HepG2 (cell line): ENCODE data around the gene CPNE1. TPM values are rescaled to one million over a fixed set of nuclear protein-coding genes. Genes with fewer than 3 reads are reported as not detected.

Experiments used
- ETV5 ChIP-seq: IDR thresholded peaks from 2 replicates; pipeline ENCODE4 v1.6.1; 2018; ENCODE audit warnings: missing biosample characterization, missing genetic modification reagents, inconsistent platforms, borderline replicate concordance
- HCFC1 ChIP-seq: fragments of 150-350 bp; IDR thresholded peaks from 2 replicates; pipeline ENCODE4 v1.6.1; 2014; ENCODE audit warnings: low read depth, low read length
- KDM2A ChIP-seq: sonication (generic); formaldehyde crosslinking; IDR thresholded peaks from 2 replicates; pipeline ENCODE4 v1.4.0; 2020; ENCODE audit warnings: low read depth, missing genetic modification reagents, borderline replicate concordance
- MYC ChIP-seq: sonication (generic); formaldehyde crosslinking; IDR thresholded peaks from 2 replicates; pipeline ENCODE4 v1.9.0; 2021; ENCODE audit warnings: missing genetic modification reagents, borderline replicate concordance
- NPAS2 ChIP-seq: sonication (generic); formaldehyde crosslinking; IDR thresholded peaks from 2 replicates; pipeline ENCODE4 v1.8.0; 2022; ENCODE audit warnings: mild to moderate bottlenecking, missing genetic modification reagents, borderline replicate concordance
- RFX1 ChIP-seq: fragments of 450-650 bp; IDR thresholded peaks from 2 replicates; pipeline ENCODE4 v1.6.1; 2017
- TBL1XR1 ChIP-seq: fragments of 150-350 bp; IDR thresholded peaks from 2 replicates; pipeline ENCODE4 v1.6.1; 2014; ENCODE audit warnings: borderline replicate concordance, low read length; ENCODE audit not compliant: partially characterized antibody
- TCF7 ChIP-seq: sonication (generic); IDR thresholded peaks from 2 replicates; pipeline ENCODE4 v1.6.1; 2016; ENCODE audit warnings: antibody characterized with exemption, low read depth
- ZFP37 ChIP-seq: sonication (generic); formaldehyde crosslinking; IDR thresholded peaks from 2 replicates; pipeline ENCODE4 v1.4.0; 2020; ENCODE audit warnings: missing genetic modification reagents, borderline replicate concordance
- ZNF235 ChIP-seq: sonication (generic); formaldehyde crosslinking; IDR thresholded peaks from 2 replicates; pipeline ENCODE4 v1.8.1; 2023; ENCODE audit warnings: mild to moderate bottlenecking, missing genetic modification reagents, borderline replicate concordance
- ZNF501 ChIP-seq: sonication (generic); formaldehyde crosslinking; IDR thresholded peaks from 2 replicates; pipeline ENCODE4 v1.5.1; 2020; ENCODE audit warnings: mild to moderate bottlenecking, moderate library complexity, missing genetic modification reagents
- ZNF546 ChIP-seq: sonication (generic); formaldehyde crosslinking; conservative IDR thresholded peaks from 2 replicates; pipeline ENCODE4 v1.8.1; 2023; ENCODE audit warnings: mild to moderate bottlenecking, missing genetic modification reagents
- ZNF550 ChIP-seq: sonication (generic); formaldehyde crosslinking; IDR thresholded peaks from 2 replicates; pipeline ENCODE4 v1.4.0; 2020; ENCODE audit warnings: mild to moderate bottlenecking, missing genetic modification reagents, borderline replicate concordance
- ZNF703 ChIP-seq: sonication (generic); formaldehyde crosslinking; IDR thresholded peaks from 2 replicates; pipeline ENCODE4 v1.5.1; 2020; ENCODE audit warnings: missing genetic modification reagents, mild to moderate bottlenecking, moderate library complexity, borderline replicate concordance
- ZNF891 ChIP-seq: sonication (generic); formaldehyde crosslinking; IDR thresholded peaks from 2 replicates; pipeline ENCODE4 v1.5.0; 2020; ENCODE audit warnings: mild to moderate bottlenecking, missing genetic modification reagents
- polyA plus RNA-seq, 8 experiments: library from polyadenylated mRNA; depleted of rRNA in 3 of 8; stranded (reverse) in 7 of 8; unstranded in 1 of 8; fragments of >200 nt; fragmentation: Illumina TruSeq in 4 of 8; extraction: Trizol in 4 of 8; gene quantifications; 2 replicates each; pipeline versions ENCODE4 v1.2.1 to v1.2.3, GENCODE V29; 2011 to 2016; ENCODE audit warnings: low read depth in 4 of 8, missing spikeins in 1 of 8, mixed read lengths in 1 of 8; ENCODE audit not compliant: insufficient read depth in 1 of 8
- total RNA-seq, 5 experiments: library from RNA; depleted of rRNA; stranded (reverse); fragments of >200 nt; fragmentation: Illumina TruSeq; extraction: Trizol; gene quantifications; 2 replicates each; pipeline ENCODE4 v1.2.3, GENCODE V29; 2016; ENCODE audit warnings: low read depth in 1 of 5
- TF ChIP-seq, protein P1 (sequence below): sonication (generic); formaldehyde crosslinking; conservative IDR thresholded peaks from 2 replicates; pipeline ENCODE4 v1.8.0; 2022; ENCODE audit warnings: low read depth, missing genetic modification reagents
- TF ChIP-seq, protein P2 (sequence below): sonication (generic); formaldehyde crosslinking; IDR thresholded peaks from 2 replicates; pipeline ENCODE4 v1.4.0; 2020; ENCODE audit warnings: missing genetic modification reagents
- TF ChIP-seq, protein P3 (sequence below): sonication (generic); formaldehyde crosslinking; IDR thresholded peaks from 2 replicates; pipeline ENCODE4 v1.8.1; 2023; ENCODE audit warnings: mild to moderate bottlenecking, missing genetic modification reagents
- TF ChIP-seq, protein P4 (sequence below): sonication (generic); formaldehyde crosslinking; IDR thresholded peaks from 2 replicates; pipeline ENCODE4 v1.5.1; 2020; ENCODE audit warnings: missing genetic modification reagents, mild to moderate bottlenecking, borderline replicate concordance
- TF ChIP-seq, protein P5 (sequence below): sonication (generic); formaldehyde crosslinking; IDR thresholded peaks from 2 replicates; pipeline ENCODE4 v1.4.0; 2020; ENCODE audit warnings: mild to moderate bottlenecking, missing genetic modification reagents, borderline replicate concordance

Gene CPNE1
- total and polyA plus RNA-seq, 2 of the 13 experiments (the other 11 are each of a cell fraction or from before 2014, with no cell fraction given), result 408 to 431 TPM

DNA sequence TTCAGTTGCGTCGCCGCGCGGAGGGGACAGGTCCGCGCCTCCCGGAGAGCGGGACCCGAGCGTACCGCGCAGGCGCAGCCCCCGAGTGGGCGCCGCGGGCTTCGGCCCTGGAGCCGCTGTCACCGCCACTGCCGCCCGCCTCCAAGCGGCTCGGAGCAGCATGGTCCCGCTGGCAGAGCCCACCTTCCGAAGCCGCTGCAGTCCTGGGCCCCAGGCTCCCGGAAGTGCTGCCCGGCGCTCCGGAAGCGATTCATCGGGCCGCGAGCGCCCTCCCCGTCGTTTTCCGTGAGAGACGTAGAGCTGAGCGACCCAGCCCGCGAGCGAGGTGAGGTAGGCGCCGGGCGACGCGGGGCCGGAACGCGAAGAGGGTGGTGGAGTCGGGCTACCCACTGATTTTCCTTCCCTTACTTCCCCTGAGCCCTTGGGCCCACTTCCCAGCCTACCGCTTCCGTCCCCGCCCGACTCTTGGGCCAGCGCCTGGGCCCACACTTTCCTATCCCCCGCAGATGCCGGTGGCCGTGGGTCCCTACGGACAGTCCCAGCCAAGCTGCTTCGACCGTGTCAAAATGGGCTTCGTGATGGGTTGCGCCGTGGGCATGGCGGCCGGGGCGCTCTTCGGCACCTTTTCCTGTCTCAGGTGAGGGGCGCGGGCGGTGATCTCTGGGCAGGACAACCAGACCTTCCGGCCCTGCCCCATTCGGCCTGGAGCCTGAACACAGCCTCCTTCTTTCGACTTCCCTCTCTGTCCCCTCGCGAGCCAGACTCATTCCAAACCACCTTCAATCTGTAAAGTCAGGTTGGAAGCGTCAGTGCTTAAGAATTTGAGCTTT, 34.6 kb upstream of the CPNE1 start, which contains the start of the genes NFS1 and ROMO1 (continued):
- peak; percentile 98 for TF ChIP-seq MYC (CRISPR knock-in tag)
- peak; percentile 79 for TF ChIP-seq ETV5 (CRISPR knock-in tag)
- TF ChIP-seq TCF7, result no peak
- peak; percentile 53 for TF ChIP-seq TBL1XR1
- TF ChIP-seq ZNF891 (CRISPR knock-in tag), result peak; percentile 96
- TF ChIP-seq, protein P1, sequence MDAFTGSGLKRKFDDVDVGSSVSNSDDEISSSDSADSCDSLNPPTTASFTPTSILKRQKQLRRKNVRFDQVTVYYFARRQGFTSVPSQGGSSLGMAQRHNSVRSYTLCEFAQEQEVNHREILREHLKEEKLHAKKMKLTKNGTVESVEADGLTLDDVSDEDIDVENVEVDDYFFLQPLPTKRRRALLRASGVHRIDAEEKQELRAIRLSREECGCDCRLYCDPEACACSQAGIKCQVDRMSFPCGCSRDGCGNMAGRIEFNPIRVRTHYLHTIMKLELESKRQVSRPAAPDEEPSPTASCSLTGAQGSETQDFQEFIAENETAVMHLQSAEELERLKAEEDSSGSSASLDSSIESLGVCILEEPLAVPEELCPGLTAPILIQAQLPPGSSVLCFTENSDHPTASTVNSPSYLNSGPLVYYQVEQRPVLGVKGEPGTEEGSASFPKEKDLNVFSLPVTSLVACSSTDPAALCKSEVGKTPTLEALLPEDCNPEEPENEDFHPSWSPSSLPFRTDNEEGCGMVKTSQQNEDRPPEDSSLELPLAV (CRISPR knock-in tag), result no peak
- TF ChIP-seq RFX1, result no peak
- peak; percentile 100 for TF ChIP-seq KDM2A (CRISPR knock-in tag)
- peak; percentile 81 for TF ChIP-seq HCFC1
- TF ChIP-seq, protein P2, sequence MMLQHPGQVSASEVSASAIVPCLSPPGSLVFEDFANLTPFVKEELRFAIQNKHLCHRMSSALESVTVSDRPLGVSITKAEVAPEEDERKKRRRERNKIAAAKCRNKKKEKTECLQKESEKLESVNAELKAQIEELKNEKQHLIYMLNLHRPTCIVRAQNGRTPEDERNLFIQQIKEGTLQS (CRISPR knock-in tag), result peak; percentile 60
- TF ChIP-seq ZNF501 (CRISPR knock-in tag), result peak; percentile 99
- TF ChIP-seq ZNF703 (CRISPR knock-in tag), result peak; percentile 85; the same call in 1 of the 2 replicates
- TF ChIP-seq ZNF550 (CRISPR knock-in tag), result no peak; the same call in 1 of the 2 replicates
- peak; percentile 94; the same call in 1 of the 2 replicates for TF ChIP-seq NPAS2 (CRISPR knock-in tag)
- TF ChIP-seq, protein P3, sequence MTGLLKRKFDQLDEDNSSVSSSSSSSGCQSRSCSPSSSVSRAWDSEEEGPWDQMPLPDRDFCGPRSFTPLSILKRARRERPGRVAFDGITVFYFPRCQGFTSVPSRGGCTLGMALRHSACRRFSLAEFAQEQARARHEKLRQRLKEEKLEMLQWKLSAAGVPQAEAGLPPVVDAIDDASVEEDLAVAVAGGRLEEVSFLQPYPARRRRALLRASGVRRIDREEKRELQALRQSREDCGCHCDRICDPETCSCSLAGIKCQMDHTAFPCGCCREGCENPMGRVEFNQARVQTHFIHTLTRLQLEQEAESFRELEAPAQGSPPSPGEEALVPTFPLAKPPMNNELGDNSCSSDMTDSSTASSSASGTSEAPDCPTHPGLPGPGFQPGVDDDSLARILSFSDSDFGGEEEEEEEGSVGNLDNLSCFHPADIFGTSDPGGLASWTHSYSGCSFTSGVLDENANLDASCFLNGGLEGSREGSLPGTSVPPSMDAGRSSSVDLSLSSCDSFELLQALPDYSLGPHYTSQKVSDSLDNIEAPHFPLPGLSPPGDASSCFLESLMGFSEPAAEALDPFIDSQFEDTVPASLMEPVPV (CRISPR knock-in tag), result peak; percentile 99
- peak; percentile 72 for TF ChIP-seq ZNF235 (CRISPR knock-in tag)
- TF ChIP-seq, protein P4, sequence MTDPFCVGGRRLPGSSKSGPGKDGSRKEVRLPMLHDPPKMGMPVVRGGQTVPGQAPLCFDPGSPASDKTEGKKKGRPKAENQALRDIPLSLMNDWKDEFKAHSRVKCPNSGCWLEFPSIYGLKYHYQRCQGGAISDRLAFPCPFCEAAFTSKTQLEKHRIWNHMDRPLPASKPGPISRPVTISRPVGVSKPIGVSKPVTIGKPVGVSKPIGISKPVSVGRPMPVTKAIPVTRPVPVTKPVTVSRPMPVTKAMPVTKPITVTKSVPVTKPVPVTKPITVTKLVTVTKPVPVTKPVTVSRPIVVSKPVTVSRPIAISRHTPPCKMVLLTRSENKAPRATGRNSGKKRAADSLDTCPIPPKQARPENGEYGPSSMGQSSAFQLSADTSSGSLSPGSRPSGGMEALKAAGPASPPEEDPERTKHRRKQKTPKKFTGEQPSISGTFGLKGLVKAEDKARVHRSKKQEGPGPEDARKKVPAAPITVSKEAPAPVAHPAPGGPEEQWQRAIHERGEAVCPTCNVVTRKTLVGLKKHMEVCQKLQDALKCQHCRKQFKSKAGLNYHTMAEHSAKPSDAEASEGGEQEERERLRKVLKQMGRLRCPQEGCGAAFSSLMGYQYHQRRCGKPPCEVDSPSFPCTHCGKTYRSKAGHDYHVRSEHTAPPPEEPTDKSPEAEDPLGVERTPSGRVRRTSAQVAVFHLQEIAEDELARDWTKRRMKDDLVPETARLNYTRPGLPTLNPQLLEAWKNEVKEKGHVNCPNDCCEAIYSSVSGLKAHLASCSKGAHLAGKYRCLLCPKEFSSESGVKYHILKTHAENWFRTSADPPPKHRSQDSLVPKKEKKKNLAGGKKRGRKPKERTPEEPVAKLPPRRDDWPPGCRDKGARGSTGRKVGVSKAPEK (CRISPR knock-in tag), result 0 out of 2 replicates have a peak, but pooled peaks have one; percentile 74
- TF ChIP-seq ZNF546 (CRISPR knock-in tag), result peak; percentile 99
- peak; percentile 97 for TF ChIP-seq ZFP37 (CRISPR knock-in tag)
- TF ChIP-seq, protein P5, sequence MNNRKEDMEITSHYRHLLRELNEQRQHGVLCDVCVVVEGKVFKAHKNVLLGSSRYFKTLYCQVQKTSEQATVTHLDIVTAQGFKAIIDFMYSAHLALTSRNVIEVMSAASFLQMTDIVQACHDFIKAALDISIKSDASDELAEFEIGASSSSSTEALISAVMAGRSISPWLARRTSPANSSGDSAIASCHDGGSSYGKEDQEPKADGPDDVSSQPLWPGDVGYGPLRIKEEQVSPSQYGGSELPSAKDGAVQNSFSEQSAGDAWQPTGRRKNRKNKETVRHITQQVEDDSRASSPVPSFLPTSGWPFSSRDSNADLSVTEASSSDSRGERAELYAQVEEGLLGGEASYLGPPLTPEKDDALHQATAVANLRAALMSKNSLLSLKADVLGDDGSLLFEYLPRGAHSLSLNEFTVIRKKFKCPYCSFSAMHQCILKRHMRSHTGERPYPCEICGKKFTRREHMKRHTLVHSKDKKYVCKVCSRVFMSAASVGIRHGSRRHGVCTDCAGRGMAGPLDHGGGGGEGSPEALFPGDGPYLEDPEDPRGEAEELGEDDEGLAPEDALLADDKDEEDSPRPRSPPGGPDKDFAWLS (CRISPR knock-in tag), result peak; percentile 96; the same call in 1 of the 2 replicates
